Loucy (cell line): Measurements from ENCODE around the gene SHROOM3.

Experiments
- H2AFZ ChIP-seq: fragments of 200-600 bp; sonication (generic); 2 replicates; pipeline ENCODE4 v1.6.0; 2016; ENCODE audit warnings: antibody characterized with exemption, mild to moderate bottlenecking, low read length, moderate library complexity
- H3F3A ChIP-seq: fragments of 200-600 bp; 2 replicates; pipeline ENCODE4 v1.6.0; 2016; ENCODE audit warnings: antibody characterized with exemption, low read depth, mild to moderate bottlenecking
- H3K27me3 ChIP-seq: fragments of 200-600 bp; sonication (generic); 2 replicates; pipeline ENCODE4 v1.6.1; 2014; ENCODE audit warnings: low read length, mild to moderate bottlenecking; ENCODE audit not compliant: insufficient read depth, poor library complexity, severe bottlenecking
- H3K36me3 ChIP-seq: fragments of 200-600 bp; sonication (generic); 2 replicates; pipeline ENCODE4 v1.6.1; 2016; ENCODE audit warnings: low read length; ENCODE audit not compliant: insufficient read depth
- H3K4me1 ChIP-seq: fragments of 200-600 bp; sonication (generic); 2 replicates; pipeline ENCODE4 v1.5.1; 2014; ENCODE audit warnings: low read length, mild to moderate bottlenecking; ENCODE audit not compliant: insufficient read depth, poor library complexity, severe bottlenecking
- H3K4me2 ChIP-seq: fragments of 200-600 bp; sonication (generic); 2 replicates; pipeline ENCODE4 v1.6.0; 2014; ENCODE audit warnings: antibody characterized with exemption, low read length, low read depth, mild to moderate bottlenecking; ENCODE audit not compliant: poor library complexity, severe bottlenecking
- H3K4me3 ChIP-seq: fragments of 200-600 bp; sonication (generic); 2 replicates; pipeline ENCODE4 v1.5.1; 2014; ENCODE audit warnings: low read length, mild to moderate bottlenecking, mixed read lengths; ENCODE audit not compliant: poor library complexity, severe bottlenecking
- H3K79me2 ChIP-seq: fragments of 200-600 bp; sonication (generic); 2 replicates; pipeline ENCODE4 v1.6.1; 2014; ENCODE audit warnings: low read length; ENCODE audit not compliant: insufficient read depth
- H3K9ac ChIP-seq: fragments of 200-600 bp; sonication (generic); 2 replicates; pipeline ENCODE4 v1.6.0; 2014; ENCODE audit warnings: mild to moderate bottlenecking, low read depth, low read length, moderate library complexity; ENCODE audit not compliant: poor library complexity, severe bottlenecking
- H3K9me2 ChIP-seq: fragments of 200-600 bp; sonication (generic); replicated peaks from 2 replicates; pipeline ENCODE4 v1.6.1; 2016; ENCODE audit warnings: low read depth, low read length, mixed read lengths
- H3K9me3 ChIP-seq: fragments of 200-600 bp; sonication (generic); 2 replicates; pipeline ENCODE4 v1.6.1; 2014; ENCODE audit warnings: mild to moderate bottlenecking, antibody characterized with exemption, low read length, low read depth; ENCODE audit not compliant: insufficient read depth
- H4K20me1 ChIP-seq: fragments of 200-600 bp; sonication (generic); 2 replicates; pipeline ENCODE4 v1.6.0; 2014; ENCODE audit warnings: antibody characterized with exemption, low read length, mild to moderate bottlenecking; ENCODE audit not compliant: insufficient read depth, poor library complexity, severe bottlenecking
- EZH2phosphoT487 ChIP-seq: fragments of 200-600 bp; IDR thresholded peaks from 2 replicates; pipeline ENCODE4 v1.6.1; 2018; ENCODE audit warnings: antibody characterized with exemption, mild to moderate bottlenecking, moderate library complexity, borderline replicate concordance
- TF ChIP-seq, protein P1 (sequence below): fragments of 200-600 bp; sonication (generic); conservative IDR thresholded peaks from 2 replicates; pipeline ENCODE4 v1.5.1; 2014; ENCODE audit warnings: mild to moderate bottlenecking, antibody characterized with exemption, low read length

Gene SHROOM3

DNA sequence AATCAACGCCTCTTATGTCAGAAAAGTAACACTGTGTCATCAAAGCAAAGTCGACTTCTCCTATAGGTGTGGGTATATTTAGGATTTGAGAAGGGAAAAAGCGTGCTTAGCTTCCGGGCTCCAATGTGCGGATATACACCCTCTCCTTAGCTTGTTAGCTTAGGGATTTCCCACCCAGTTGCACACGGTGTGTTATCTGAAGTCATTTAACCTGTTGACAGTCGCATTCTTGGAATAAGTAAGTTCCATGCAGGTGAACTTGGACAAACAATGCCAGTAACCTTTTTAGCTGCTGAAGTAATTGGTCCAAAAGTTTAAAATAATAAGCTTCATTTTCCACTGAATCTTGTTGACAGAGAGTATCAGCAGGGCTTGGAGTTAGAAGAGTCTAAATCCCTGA, 113.7 kb downstream of the SHROOM3 start:
- Histone ChIP-seq H3K4me1 (peaks cover 34% of the 10 kb centered on the region), H4K20me1 (no peaks in the 10 kb centered on the region), H3F3A (0 out of 2 replicates have a peak, but pooled peaks cover 4% of the 10 kb centered on the region), H3K9me2 (no peaks in the 10 kb centered on the region), H3K4me3 (no peak overlapping the region), H3K79me2 (no peaks in the 10 kb centered on the region), H3K4me2 (no peak overlapping the region), H3K36me3 (no peaks in the 10 kb centered on the region), H3K9me3 (no peaks in the 10 kb centered on the region), H2AFZ (no peak overlapping the region), H3K9ac (no peak overlapping the region), H3K27me3 (no peaks in the 10 kb centered on the region)
- TF ChIP-seq, protein P1, sequence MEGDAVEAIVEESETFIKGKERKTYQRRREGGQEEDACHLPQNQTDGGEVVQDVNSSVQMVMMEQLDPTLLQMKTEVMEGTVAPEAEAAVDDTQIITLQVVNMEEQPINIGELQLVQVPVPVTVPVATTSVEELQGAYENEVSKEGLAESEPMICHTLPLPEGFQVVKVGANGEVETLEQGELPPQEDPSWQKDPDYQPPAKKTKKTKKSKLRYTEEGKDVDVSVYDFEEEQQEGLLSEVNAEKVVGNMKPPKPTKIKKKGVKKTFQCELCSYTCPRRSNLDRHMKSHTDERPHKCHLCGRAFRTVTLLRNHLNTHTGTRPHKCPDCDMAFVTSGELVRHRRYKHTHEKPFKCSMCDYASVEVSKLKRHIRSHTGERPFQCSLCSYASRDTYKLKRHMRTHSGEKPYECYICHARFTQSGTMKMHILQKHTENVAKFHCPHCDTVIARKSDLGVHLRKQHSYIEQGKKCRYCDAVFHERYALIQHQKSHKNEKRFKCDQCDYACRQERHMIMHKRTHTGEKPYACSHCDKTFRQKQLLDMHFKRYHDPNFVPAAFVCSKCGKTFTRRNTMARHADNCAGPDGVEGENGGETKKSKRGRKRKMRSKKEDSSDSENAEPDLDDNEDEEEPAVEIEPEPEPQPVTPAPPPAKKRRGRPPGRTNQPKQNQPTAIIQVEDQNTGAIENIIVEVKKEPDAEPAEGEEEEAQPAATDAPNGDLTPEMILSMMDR, result no peak
- TF ChIP-seq EZH2phosphoT487, result no peak

- 0 out of 2 replicates have a peak, but pooled peaks cover 4% of the 10 kb centered on the region for H3F3A ChIP-seq
- peaks cover 23% of the 10 kb centered on the region for H3K4me1 ChIP-seq
- H3K4me2 ChIP-seq, result no peak overlapping the region
- TF ChIP-seq EZH2phosphoT487, result no peak
- TF ChIP-seq, protein P1, result no peak
- no peaks in the 10 kb centered on the region for H3K36me3 ChIP-seq
- H3K79me2 ChIP-seq, result no peaks in the 10 kb centered on the region
- H3K9ac ChIP-seq, result no peak overlapping the region
- no peaks in the 10 kb centered on the region for H3K9me2 ChIP-seq
- no peak overlapping the region for H3K4me3 ChIP-seq
- H3K9me3 ChIP-seq, result no peaks in the 10 kb centered on the region
- no peaks in the 10 kb centered on the region for H3K27me3 ChIP-seq
- H2AFZ ChIP-seq, result no peak overlapping the region
- no peaks in the 10 kb centered on the region for H4K20me1 ChIP-seq
Observed at GRCh38 chr4:76549765-76550164, 114.7 kb downstream of the SHROOM3 start.

- no peaks in the 10 kb centered on the region for H3K9me3 ChIP-seq
- H3K36me3 ChIP-seq, result no peaks in the 10 kb centered on the region
- H4K20me1 ChIP-seq, result no peaks in the 10 kb centered on the region
- TF ChIP-seq, protein P1, result no peak
- TF ChIP-seq EZH2phosphoT487, result no peak
- no peak overlapping the region for H3K9ac ChIP-seq
- H3K4me3 ChIP-seq, result no peak overlapping the region
- H3K27me3 ChIP-seq, result no peaks in the 10 kb centered on the region
- H3K4me2 ChIP-seq, result no peak overlapping the region
- no peaks in the 10 kb centered on the region for H3K79me2 ChIP-seq
- no peaks in the 10 kb centered on the region for H3F3A ChIP-seq
- H3K4me1 ChIP-seq, result peaks cover 10% of the 10 kb centered on the region
- H3K9me2 ChIP-seq, result no peaks in the 10 kb centered on the region
- no peak overlapping the region for H2AFZ ChIP-seq
Observed at GRCh38 chr4:76550966-76551780, 116.1 kb downstream of the SHROOM3 start.
